ENCODE measurements around the gene TMEM60.
"Not testable (repeated sequence)": the region's sequence is repeated elsewhere in the genome, so short reads cannot be mapped to it uniquely, and the experiment has no call there.

Gene TMEM60

DNA sequence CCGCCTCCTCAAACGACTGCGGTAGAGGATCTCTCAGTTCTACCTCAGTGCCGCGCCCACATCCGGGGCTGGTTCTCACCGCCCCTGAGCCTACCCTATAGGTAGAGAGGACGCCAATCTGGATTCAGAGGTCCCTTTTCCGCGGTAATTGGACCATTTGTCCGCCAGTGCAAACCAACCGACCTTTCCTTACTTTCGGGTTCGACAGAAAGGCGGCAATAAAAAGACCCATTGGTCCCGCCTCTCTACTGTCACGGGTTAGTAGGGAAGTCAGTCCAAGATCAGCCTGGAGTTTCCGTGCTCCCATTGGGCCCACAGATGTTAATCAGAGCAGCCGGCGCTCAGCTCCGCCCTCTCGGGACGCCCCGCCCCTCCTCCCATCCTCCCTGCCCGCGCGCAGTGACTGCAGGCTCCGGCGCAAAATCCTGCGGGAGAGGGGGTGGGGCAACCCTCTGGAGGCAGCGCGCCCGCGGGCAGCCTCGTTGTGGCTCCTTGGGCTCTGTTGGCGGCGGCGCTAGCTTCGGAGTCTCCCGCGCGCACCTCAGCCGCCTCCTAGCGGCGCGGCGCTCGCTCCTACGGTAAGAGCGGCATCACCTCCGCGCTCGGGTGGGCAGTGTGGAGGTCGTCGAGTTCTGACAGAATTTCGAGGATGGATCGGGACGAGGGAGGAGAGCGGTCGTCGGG, at the start of gene TMEM60, which contains the start of gene PHTF2:
Gene TMEM60, minus strand, starts transcription at position 41 of the 684 bp plus-strand sequence. CDS start 4,061 bp downstream, outside the sequence.
Gene PHTF2, plus strand, starts transcription at position 380 of the 684 bp plus-strand sequence.
- DNase-seq (ENCODE audit: low read depth), result peak; percentile 89

DNA sequence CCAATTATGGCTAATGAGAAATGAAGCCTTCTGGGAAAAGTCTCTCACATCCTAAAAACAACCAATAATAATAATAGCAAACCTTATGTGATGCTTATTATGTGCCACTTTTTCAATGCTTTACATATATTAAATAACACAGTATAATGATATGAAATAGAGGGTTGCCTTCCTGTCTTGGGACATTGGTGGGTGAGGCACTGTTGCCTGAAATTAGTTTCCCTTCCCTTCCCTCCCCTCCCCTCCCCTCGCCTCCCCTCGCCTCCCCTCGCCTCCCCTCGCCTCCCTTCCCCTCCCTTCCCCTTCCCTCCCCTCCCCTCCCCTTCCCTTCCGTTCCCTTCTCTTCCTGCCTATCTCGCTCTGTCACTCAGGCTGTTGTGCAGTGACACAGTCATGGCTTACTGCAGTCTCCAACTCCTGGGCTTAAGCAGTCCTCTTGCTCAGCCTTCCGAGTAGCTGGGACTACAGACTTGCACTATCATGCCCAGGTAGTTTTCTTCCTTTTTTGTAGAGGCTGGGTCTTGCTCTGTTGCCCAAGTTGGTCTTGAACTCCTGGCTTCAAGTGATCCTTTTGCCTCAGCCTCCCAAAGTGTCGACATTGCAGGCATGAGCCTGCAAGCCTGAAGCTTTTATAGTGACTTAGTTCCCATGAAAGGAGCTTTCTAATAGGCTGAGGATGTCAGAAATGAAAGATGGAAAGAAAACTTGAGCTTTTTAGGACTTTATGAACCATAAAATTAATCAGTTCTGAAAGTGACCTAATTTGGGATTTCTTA, 48.3 kb upstream of the TMEM60 start:
- no peak for DNase-seq (ENCODE audit: low read depth)

GRCh38 chr7:77843194-77843593, 45.0 kb upstream of the TMEM60 start:
- no peak for DNase-seq (ENCODE audit: low read depth)

DNA sequence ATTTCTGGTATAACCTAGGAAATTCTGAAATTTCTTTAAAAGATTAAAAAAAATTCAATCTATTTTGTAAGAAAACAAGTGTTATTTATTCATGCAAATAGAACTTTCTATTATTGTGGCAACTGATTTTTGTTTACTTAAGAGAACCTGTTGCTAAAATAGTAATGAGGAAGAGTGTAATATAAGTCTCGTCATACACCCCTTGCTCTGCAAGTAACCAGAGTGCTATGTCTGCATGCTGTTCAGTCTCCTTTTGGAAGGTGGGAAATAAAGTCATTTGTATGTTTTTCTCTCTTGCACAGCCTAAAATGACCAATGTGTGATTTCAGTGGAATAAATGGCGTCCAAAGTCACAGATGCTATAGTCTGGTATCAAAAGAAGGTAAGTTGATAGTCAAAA, 41.7 kb upstream of the TMEM60 start:
- DNase-seq (ENCODE audit: low read depth), result no peak

DNA sequence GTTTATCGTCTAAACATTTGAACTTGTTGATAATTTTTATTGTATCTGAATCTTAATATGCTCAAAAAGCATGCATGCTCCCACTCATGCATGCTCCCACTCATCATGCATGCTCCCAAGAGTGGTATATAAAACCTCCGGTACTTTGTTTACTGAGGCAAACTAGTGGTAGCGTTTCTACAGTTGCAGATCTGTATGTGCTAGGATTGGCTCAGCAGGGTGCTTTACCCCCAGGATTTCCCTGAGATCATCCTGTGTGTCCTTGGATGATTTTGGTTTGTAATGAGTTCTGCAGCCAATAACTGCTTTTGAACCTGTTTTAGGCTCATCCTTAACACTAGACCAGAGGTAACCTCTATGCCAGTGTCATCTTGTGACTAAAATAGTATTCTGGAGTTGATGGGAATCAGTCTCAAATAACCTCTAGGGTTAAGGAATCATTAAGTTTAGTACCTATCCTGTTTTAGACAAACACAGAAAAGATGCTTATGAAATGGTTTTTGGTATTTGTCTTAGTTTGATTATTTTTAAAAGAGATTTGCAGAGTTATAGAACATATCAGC, 40.8 kb upstream of the TMEM60 start:
- DNase-seq (ENCODE audit: low read depth), result no peak

- no peak for DNase-seq (ENCODE audit: low read depth)
Measured at GRCh38 chr7:77837966-77838365, 39.7 kb upstream of the TMEM60 start.

DNA sequence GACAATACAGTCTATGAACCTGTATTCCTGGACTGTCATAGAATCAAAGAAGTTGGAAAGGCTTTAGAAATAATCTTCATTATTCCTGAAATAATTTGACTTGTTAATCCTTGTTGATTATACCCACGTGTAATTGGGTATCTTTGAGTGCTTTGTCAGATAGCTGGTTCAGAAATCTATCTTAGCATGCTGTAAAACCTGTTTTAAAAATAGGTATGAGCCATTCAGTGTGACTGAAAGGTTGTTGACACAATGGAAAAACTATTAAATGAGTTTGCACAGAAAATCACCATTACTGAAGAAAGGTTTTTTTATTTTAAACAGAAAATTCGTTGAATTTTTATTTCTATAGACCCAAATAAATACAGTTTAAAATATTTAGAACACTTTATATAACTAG, 39.0 kb upstream of the TMEM60 start:
- no peak for DNase-seq (ENCODE audit: low read depth)

GRCh38 chr7:77836425-77836824, 38.2 kb upstream of the TMEM60 start:
- DNase-seq (ENCODE audit: low read depth), result not testable (repeated sequence)

DNA sequence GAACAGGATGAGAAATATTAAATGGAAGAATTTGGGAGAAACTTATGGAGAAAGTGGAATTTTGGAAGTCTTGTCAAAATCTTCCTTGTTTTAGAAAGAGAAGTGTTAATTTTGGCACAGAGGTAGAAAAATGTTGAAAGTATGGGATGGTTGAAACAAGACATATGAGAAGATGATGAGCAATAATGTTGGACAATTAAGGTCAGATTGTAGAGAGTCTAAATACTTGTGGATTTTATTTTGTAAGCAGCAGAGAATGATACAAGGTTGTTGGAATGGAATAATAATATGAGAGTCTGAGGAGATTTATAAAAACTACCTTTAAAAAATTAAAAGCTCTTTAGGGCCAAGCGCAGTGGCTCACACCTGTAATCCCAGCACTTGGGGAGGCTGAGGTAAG, 34.9 kb upstream of the TMEM60 start:
- no peak for DNase-seq (ENCODE audit: low read depth)

DNA sequence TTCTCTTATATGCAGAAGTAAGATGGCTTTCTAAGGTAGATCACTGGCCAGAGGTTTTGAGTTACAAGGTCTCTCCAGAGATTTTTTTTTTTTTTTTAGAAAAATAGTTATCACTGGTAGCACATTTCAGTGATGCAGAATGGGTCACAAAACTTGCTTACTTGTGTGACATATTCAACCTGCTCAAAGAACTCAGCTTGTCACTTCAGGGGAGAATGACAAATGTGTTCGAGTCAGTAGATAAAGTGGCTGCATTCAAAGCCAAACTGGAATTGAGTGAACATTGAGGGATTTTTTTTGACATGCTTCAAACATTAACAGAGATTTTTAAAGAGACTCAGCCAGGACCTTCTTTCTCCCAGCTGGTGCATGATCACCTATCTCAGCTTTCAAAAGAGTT, 33.7 kb upstream of the TMEM60 start:
- DNase-seq (ENCODE audit: low read depth), result no peak

DNA sequence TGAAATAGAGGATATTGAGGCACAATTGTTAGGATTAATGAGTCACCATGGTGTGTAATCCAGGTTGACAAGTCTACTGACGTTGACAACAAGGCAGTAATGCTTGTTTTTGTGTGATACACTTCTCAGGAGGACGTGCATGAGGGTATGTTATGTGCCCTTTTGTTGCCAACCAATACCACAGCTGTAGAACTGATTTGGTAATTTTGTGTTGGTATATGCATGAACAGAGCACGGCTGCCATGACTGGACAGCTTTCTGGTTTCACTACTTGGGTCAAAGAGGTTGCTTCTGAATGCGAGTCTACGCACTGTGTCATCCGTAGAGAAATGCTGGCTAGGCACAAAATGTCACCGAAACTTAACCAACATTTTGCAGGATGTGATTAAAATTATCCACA, 33.2 kb upstream of the TMEM60 start:
- DNase-seq (ENCODE audit: low read depth), result peak; percentile 4

DNA sequence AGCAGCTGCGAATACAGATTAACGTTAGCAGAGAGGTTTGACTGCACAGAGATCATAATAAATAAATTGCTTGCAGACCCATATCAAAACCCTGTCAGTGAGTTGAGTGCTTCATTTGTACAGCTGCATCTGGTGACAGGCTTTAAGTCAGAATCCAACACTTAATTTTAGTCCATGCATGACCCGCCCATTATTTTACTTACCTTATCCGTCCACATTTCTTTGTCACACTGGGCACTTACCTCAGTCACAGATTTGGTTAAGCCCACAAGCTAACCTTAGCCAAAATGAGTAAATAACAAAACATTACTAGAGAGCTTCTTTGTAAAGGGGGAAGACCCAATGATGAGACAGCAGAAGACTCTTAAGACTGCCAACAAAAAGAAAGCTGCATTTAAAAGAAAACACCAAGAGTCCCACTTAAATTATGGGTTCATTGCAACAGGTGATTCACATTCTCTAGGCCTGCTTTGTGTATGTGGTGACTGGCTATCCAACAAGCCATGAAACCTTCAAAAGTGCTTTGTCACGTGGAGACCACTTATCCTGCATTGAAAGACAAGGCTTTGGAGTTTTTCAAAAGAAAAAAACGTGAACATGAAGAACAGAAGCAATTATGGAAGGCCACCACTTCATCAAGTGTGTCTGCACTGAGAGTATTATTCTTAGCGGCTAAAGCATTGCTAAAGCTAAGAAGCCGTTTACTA, 32.6 kb upstream of the TMEM60 start:
- DNase-seq (ENCODE audit: low read depth), result no peak

DNA sequence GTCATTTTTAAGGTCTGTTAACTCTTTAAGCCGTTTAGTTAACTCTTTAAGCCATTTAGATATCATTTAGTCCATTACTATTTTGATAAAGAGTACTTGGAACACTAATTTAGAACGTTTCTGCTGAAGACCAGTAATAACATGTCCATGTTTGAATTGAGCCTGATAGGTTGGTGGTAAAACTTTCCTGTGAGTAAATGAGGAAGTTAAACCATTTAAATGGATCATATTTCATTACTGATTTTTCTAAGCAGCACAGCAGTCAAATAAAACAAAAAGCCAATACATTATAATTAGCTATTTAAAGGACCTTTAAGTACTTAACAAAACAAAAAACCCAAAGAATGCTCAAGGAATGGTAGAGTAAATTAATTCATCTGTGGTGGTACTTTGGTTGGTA, 29.8 kb upstream of the TMEM60 start:
- no peak for DNase-seq (ENCODE audit: low read depth)

- no peak for DNase-seq (ENCODE audit: low read depth)
Measured at GRCh38 chr7:77826300-77826699, 28.1 kb upstream of the TMEM60 start.

- no peak for DNase-seq (ENCODE audit: low read depth)
Measured at GRCh38 chr7:77825131-77825530, 26.9 kb upstream of the TMEM60 start.

DNA sequence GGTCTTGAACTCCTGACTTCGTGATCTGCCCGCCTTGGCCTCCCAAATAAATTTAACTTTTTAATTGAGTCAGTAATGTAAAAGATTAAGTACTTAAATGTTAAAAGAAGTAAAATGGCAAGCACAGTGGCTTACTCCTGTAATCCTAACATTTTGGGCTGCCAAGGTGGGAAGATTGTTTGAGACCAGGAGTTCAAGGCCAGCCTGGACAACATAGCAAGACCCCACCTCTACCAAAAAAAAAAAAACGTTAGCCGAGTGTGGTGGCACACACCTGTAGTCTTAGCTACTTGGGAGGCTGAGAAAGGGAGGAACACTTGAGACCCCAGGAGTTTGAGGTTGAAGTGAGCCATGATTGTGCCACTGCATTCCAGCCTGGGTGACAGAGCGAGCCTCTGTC, 26.4 kb upstream of the TMEM60 start:
- no peak for DNase-seq (ENCODE audit: low read depth)

GRCh38 chr7:77823787-77824186, 25.6 kb upstream of the TMEM60 start:
- no peak for DNase-seq (ENCODE audit: low read depth)

- DNase-seq (ENCODE audit: low read depth), result no peak
Measured at GRCh38 chr7:77822269-77822668, 24.0 kb upstream of the TMEM60 start.

- DNase-seq (ENCODE audit: low read depth), result no peak
Measured at GRCh38 chr7:77820967-77821366, 22.7 kb upstream of the TMEM60 start.

DNA sequence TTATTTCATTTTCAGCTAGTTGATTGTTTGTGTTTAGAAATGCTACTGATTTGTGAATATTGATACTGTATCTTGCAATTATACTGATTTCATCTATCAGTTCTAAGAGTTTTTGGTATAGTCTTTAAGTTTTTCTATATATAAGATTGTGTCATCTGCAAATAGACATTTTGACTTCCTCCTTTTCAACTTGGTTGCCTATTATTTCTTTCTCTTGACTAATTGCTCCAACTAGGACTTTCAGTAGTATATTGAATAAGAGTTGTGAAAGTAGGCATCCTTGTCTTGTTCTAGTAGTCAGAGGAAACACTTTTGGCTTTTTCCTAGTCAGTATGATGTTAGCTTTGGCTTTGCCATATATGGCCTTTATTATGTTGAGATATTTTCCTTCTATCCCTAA, 20.8 kb upstream of the TMEM60 start:
- DNase-seq (ENCODE audit: low read depth), result no peak

GRCh38 chr7:77813180-77813579, 14.9 kb upstream of the TMEM60 start:
- DNase-seq (ENCODE audit: low read depth), result no peak

DNA sequence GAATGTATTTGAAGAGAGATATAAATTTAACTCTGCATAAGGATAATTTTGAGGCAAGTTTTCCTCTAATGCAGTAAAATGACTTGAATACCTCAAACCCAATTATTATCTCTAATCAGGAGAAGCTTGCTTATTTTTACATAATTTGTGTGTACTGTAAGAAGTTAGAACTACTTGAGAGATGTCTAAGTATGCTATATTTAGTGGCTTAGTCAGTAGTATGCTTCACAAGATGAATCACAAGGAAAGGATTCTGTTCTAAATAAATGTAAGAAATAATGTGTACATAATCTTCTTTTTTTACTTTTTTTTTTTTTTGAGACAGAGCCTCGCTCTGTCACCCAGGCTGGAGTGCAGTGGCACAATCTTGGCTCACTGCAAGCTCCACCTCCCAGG, 14.1 kb upstream of the TMEM60 start:
- DNase-seq (ENCODE audit: low read depth), result no peak
